GM23338 (cell line): Measurements from ENCODE around the gene HTR1D. TPM values are rescaled to one million over a fixed set of nuclear protein-coding genes. Genes with fewer than 3 reads are reported as not detected.

Experiments
- ATAC-seq: fragments of 200-7000 bp; cut with Tn5 transposase; 3 replicates; pipeline ENCODE4 v1.9.1; 2020
- DNase-seq: peaks from one replicate; pipeline ENCODE4 v3.0.0-alpha.2; 2015; ENCODE audit warnings: low spot score
- H2AFZ ChIP-seq: fragments of 200-600 bp; sonication (generic); 2 replicates; pipeline ENCODE4 v1.8.0; 2016; ENCODE audit warnings: antibody characterized with exemption, mild to moderate bottlenecking, moderate library complexity
- H3F3A ChIP-seq: fragments of 200-600 bp; sonication (generic); replicated peaks from 2 replicates; pipeline ENCODE4 v1.8.0; 2017; ENCODE audit warnings: antibody characterized with exemption, mixed run types, low read depth
- H3K27ac ChIP-seq: fragments of 200-600 bp; sonication (generic); 2 replicates; pipeline ENCODE4 v1.6.1; 2016; ENCODE audit warnings: low read depth
- H3K27me3 ChIP-seq: fragments of 200-600 bp; sonication (generic); 2 replicates; pipeline ENCODE4 v1.8.0; 2016; ENCODE audit warnings: mild to moderate bottlenecking, mixed run types, moderate library complexity; ENCODE audit not compliant: insufficient read depth
- H3K36me3 ChIP-seq: fragments of 200-600 bp; sonication (generic); 2 replicates; pipeline ENCODE4 v1.8.0; 2016; ENCODE audit warnings: mild to moderate bottlenecking; ENCODE audit not compliant: insufficient read depth
- H3K4me1 ChIP-seq: fragments of 200-600 bp; sonication (generic); 2 replicates; pipeline ENCODE4 v1.8.0; 2016; ENCODE audit warnings: mild to moderate bottlenecking, moderate library complexity; ENCODE audit not compliant: insufficient read depth
- H3K4me2 ChIP-seq: fragments of 200-600 bp; sonication (generic); 2 replicates; pipeline ENCODE4 v1.7.1; 2017; ENCODE audit warnings: mixed run types
- H3K4me3 ChIP-seq: fragments of 200-600 bp; sonication (generic); 2 replicates; pipeline ENCODE4 v1.6.1; 2016; ENCODE audit warnings: mixed run types
- H3K79me2 ChIP-seq: fragments of 200-600 bp; sonication (generic); replicated peaks from 2 replicates; pipeline ENCODE4 v1.8.0; 2017; ENCODE audit warnings: mild to moderate bottlenecking; ENCODE audit not compliant: insufficient read depth
- H3K9me2 ChIP-seq: fragments of 200-600 bp; sonication (generic); 2 replicates; pipeline ENCODE4 v1.8.0; 2017; ENCODE audit not compliant: insufficient read depth
- H4K20me1 ChIP-seq: fragments of 200-600 bp; sonication (generic); replicated peaks from 2 replicates; pipeline ENCODE4 v1.8.0; 2017; ENCODE audit warnings: mild to moderate bottlenecking; ENCODE audit not compliant: insufficient read depth
- H3K27ac Mint-ChIP-seq: 2 replicates; pipeline ENCODE4 v1.8.0; 2020; ENCODE audit warnings: inconsistent platforms, mild to moderate bottlenecking, moderate library complexity, mixed read lengths
- H3K27me3 Mint-ChIP-seq: 3 replicates; pipeline ENCODE4 v1.8.0; 2022; ENCODE audit warnings: low read depth, mild to moderate bottlenecking, moderate library complexity, mixed read lengths, inconsistent platforms; ENCODE audit not compliant: insufficient read depth, poor library complexity
- H3K36me3 Mint-ChIP-seq: 3 replicates; pipeline ENCODE4 v1.8.0; 2021; ENCODE audit warnings: low read depth, mild to moderate bottlenecking, inconsistent platforms, moderate library complexity, mixed read lengths
- H3K4me1 Mint-ChIP-seq: 3 replicates; pipeline ENCODE4 v1.8.0; 2020; ENCODE audit warnings: mild to moderate bottlenecking, inconsistent platforms, mixed read lengths
- H3K4me3 Mint-ChIP-seq: 3 replicates; pipeline ENCODE4 v1.8.0; 2021; ENCODE audit warnings: moderate library complexity, mild to moderate bottlenecking, inconsistent platforms, mixed read lengths
- H3K9me3 Mint-ChIP-seq: 3 replicates; pipeline ENCODE4 v1.8.0; 2020; ENCODE audit warnings: moderate library complexity, mild to moderate bottlenecking, inconsistent platforms, mixed read lengths
- CREB1 ChIP-seq: fragments of 250-450 bp; sonication (Bioruptor Pico); IDR thresholded peaks from 2 replicates; pipeline ENCODE4 v1.5.0; 2020; ENCODE audit warnings: low read depth, mild to moderate bottlenecking, moderate library complexity
- EZH2 ChIP-seq: fragments of 200-600 bp; sonication (generic); IDR thresholded peaks from one replicate; pipeline ENCODE4 v1.8.0; 2017; ENCODE audit warnings: antibody characterized with exemption, mild to moderate bottlenecking, low read depth; ENCODE audit not compliant: unreplicated experiment
- EZH2phosphoT487 ChIP-seq: fragments of 200-600 bp; sonication (generic); IDR thresholded peaks from one replicate; pipeline ENCODE4 v1.8.1; 2018; ENCODE audit warnings: antibody characterized with exemption; ENCODE audit not compliant: unreplicated experiment
- JUNB ChIP-seq: IDR thresholded peaks from one replicate; pipeline ENCODE4 v1.6.1; 2016; ENCODE audit warnings: antibody characterized with exemption; ENCODE audit not compliant: unreplicated experiment
- NANOG ChIP-seq: IDR thresholded peaks from 2 replicates; pipeline ENCODE4 v1.6.1; 2016; ENCODE audit warnings: antibody characterized with exemption, borderline replicate concordance
- ZNF114 ChIP-seq: fragments of 250-450 bp; sonication (Bioruptor Pico); IDR thresholded peaks from 2 replicates; pipeline ENCODE4 v1.5.0; 2020; ENCODE audit warnings: mild to moderate bottlenecking, moderate library complexity
- polyA plus RNA-seq: library from polyadenylated mRNA; unstranded; fragments of >200 nt; fragmentation: Nextera tagmentation; extraction: Ambion mirVana; gene quantifications from 2 replicates; pipeline ENCODE4 v1.2.1, GENCODE V29; 2016
- total RNA-seq: library from RNA; depleted of rRNA; stranded (reverse); fragments of >200 nt; shearing (Covaris generic); gene quantifications from 2 replicates; pipeline ENCODE4 v1.2.3, GENCODE V29; 2014
- TF ChIP-seq, protein P1 (sequence below): IDR thresholded peaks from one replicate; pipeline ENCODE4 v1.6.1; 2018; ENCODE audit warnings: antibody characterized with exemption; ENCODE audit not compliant: unreplicated experiment
- TF ChIP-seq, protein P2 (sequence below), 2 experiments: fragments of 200-600 bp in 1 of 2; sonication (generic) in 1 of 2; conservative IDR thresholded peaks; 2 replicates each; pipeline versions ENCODE4 v1.5.1 to v1.6.1; 2016 to 2017; ENCODE audit warnings: antibody characterized with exemption in 2 of 2, low read depth in 2 of 2, mild to moderate bottlenecking in 2 of 2, moderate library complexity in 1 of 2

Gene HTR1D
- total and polyA plus RNA-seq, 2 experiments from 2014 or later = 2.4 to 4.1 TPM

- TF ChIP-seq CREB1 (CRISPR knock-in tag) = no peak
- TF ChIP-seq JUNB = no peak
- TF ChIP-seq, protein P1, sequence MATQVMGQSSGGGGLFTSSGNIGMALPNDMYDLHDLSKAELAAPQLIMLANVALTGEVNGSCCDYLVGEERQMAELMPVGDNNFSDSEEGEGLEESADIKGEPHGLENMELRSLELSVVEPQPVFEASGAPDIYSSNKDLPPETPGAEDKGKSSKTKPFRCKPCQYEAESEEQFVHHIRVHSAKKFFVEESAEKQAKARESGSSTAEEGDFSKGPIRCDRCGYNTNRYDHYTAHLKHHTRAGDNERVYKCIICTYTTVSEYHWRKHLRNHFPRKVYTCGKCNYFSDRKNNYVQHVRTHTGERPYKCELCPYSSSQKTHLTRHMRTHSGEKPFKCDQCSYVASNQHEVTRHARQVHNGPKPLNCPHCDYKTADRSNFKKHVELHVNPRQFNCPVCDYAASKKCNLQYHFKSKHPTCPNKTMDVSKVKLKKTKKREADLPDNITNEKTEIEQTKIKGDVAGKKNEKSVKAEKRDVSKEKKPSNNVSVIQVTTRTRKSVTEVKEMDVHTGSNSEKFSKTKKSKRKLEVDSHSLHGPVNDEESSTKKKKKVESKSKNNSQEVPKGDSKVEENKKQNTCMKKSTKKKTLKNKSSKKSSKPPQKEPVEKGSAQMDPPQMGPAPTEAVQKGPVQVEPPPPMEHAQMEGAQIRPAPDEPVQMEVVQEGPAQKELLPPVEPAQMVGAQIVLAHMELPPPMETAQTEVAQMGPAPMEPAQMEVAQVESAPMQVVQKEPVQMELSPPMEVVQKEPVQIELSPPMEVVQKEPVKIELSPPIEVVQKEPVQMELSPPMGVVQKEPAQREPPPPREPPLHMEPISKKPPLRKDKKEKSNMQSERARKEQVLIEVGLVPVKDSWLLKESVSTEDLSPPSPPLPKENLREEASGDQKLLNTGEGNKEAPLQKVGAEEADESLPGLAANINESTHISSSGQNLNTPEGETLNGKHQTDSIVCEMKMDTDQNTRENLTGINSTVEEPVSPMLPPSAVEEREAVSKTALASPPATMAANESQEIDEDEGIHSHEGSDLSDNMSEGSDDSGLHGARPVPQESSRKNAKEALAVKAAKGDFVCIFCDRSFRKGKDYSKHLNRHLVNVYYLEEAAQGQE = no peak
- TF ChIP-seq NANOG = no peak
- no peak for TF ChIP-seq EZH2
Measured at GRCh38 chr1:23198373-23198772, 18.9 kb downstream of the HTR1D start (continued).

GRCh38 chr1:23196627-23197328 lies 20.5 kb downstream of the HTR1D start:
- H3K27ac Mint-ChIP-seq = no peak overlapping the region
- no peak for ATAC-seq
- no peak overlapping the region for H3K4me2 ChIP-seq

More at GRCh38 chr1:23196627-23197328, 20.5 kb downstream of the HTR1D start:
- H3K4me3 ChIP-seq = no peak overlapping the region
- H3F3A ChIP-seq = no peaks in the 10 kb centered on the region
- H3K27me3 ChIP-seq = no peaks in the 10 kb centered on the region
- DNase-seq = peak; percentile 24
- 0 out of 2 replicates have a peak overlapping the region, but pooled peaks have one; percentile 6 for H3K27ac ChIP-seq
- H2AFZ ChIP-seq = no peak overlapping the region
- H3K79me2 ChIP-seq = no peaks in the 10 kb centered on the region
- H3K9me3 Mint-ChIP-seq = no peaks in the 10 kb centered on the region
- no peaks in the 10 kb centered on the region for H3K4me1 ChIP-seq
- H3K36me3 ChIP-seq = no peaks in the 10 kb centered on the region
- peaks cover 6% of the 10 kb centered on the region; the same call in 1 of the 3 replicates for H3K36me3 Mint-ChIP-seq
- TF ChIP-seq ZNF114 (CRISPR knock-in tag) (no peak), EZH2phosphoT487 (no peak)
- TF ChIP-seq, protein P2, sequence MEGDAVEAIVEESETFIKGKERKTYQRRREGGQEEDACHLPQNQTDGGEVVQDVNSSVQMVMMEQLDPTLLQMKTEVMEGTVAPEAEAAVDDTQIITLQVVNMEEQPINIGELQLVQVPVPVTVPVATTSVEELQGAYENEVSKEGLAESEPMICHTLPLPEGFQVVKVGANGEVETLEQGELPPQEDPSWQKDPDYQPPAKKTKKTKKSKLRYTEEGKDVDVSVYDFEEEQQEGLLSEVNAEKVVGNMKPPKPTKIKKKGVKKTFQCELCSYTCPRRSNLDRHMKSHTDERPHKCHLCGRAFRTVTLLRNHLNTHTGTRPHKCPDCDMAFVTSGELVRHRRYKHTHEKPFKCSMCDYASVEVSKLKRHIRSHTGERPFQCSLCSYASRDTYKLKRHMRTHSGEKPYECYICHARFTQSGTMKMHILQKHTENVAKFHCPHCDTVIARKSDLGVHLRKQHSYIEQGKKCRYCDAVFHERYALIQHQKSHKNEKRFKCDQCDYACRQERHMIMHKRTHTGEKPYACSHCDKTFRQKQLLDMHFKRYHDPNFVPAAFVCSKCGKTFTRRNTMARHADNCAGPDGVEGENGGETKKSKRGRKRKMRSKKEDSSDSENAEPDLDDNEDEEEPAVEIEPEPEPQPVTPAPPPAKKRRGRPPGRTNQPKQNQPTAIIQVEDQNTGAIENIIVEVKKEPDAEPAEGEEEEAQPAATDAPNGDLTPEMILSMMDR (conservative IDR thresholded peaks at IDR 0.05; ENCODE audit: low read depth in 2 of 2) = no peak
- no peaks in the 10 kb centered on the region; the same call in 1 of the 2 replicates for H3K9me2 ChIP-seq
- no peaks in the 10 kb centered on the region for H4K20me1 ChIP-seq
- no peaks in the 10 kb centered on the region for H3K4me1 Mint-ChIP-seq
- H3K4me3 Mint-ChIP-seq = no peak overlapping the region
- H3K27me3 Mint-ChIP-seq = peaks cover 9% of the 10 kb centered on the region
